Caco-2 (cell line): ENCODE results near the gene POLH. TPM values are rescaled to one million over a fixed set of nuclear protein-coding genes. Genes with fewer than 3 reads are reported as not detected.
A peak's percentile ranks its signal among the peaks of the same experiment; 100 is the strongest.

Experiments used
- BruUV-seq: library from RNA; stranded (reverse); fragments of 400-500 nt; replicated peaks from 2 replicates; lab custom pipeline; 2021; lab: Mats Ljungman, UMichigan
- CTCF ChIA-PET: fragments of 300-600 bp; sonication (Branson Sonifier 250); formaldehyde crosslinking; loops from one replicate; lab custom pipeline; 2022; ENCODE audit warnings: antibody characterized with exemption; lab: Charles Lee
- POLR2A ChIA-PET: fragments of 300-600 bp; sonication (Branson Sonifier 250); formaldehyde crosslinking; loops from one replicate; lab custom pipeline; 2022; ENCODE audit warnings: antibody characterized with exemption; lab: Charles Lee
- DNase-seq, 2 experiments: peaks; one replicate each; pipeline versions ENCODE4 v3.0.0 to v3.0.0-alpha.2; 2020 to 2022
- H3K27me3 ChIP-seq: replicated peaks from 2 replicates; pipeline ENCODE4 v1.6.0; 2011; ENCODE audit warnings: low read length; ENCODE audit not compliant: control insufficient read depth, insufficient read depth
- H3K36me3 ChIP-seq: 2 replicates; pipeline ENCODE4 v1.5.1; 2011; ENCODE audit warnings: low read length; ENCODE audit not compliant: control insufficient read depth, insufficient read depth
- H3K4me1 ChIP-seq: fragments of 250-450 bp; sonication (Bioruptor Pico); 2 replicates; pipeline ENCODE4 v1.5.1; 2020; ENCODE audit warnings: mild to moderate bottlenecking
- H3K4me3 ChIP-seq: 2 replicates; pipeline ENCODE4 v1.5.1; 2011; ENCODE audit warnings: low read depth, mild to moderate bottlenecking, control low read depth, low read length
- H3K9me3 ChIP-seq: fragments of 250-450 bp; sonication (Bioruptor Pico); 2 replicates; pipeline ENCODE4 v1.5.1; 2020; ENCODE audit warnings: mild to moderate bottlenecking, moderate library complexity
- H3K27ac Mint-ChIP-seq: one replicate; pipeline ENCODE4 v1.8.0; 2022; ENCODE audit warnings: mixed read lengths; ENCODE audit not compliant: unreplicated experiment
- H3K27me3 Mint-ChIP-seq: one replicate; pipeline ENCODE4 v1.8.0; 2022; ENCODE audit warnings: mixed read lengths; ENCODE audit not compliant: insufficient read depth, unreplicated experiment
- H3K36me3 Mint-ChIP-seq: one replicate; pipeline ENCODE4 v1.8.0; 2022; ENCODE audit warnings: mild to moderate bottlenecking, mixed read lengths; ENCODE audit not compliant: insufficient read depth, unreplicated experiment
- H3K4me1 Mint-ChIP-seq: one replicate; pipeline ENCODE4 v1.8.0; 2022; ENCODE audit warnings: low read depth, mixed read lengths; ENCODE audit not compliant: unreplicated experiment
- H3K4me3 Mint-ChIP-seq: one replicate; pipeline ENCODE4 v1.8.0; 2022; ENCODE audit warnings: mild to moderate bottlenecking, moderate library complexity, mixed read lengths; ENCODE audit not compliant: unreplicated experiment
- H3K9me3 Mint-ChIP-seq: one replicate; pipeline ENCODE4 v1.8.0; 2022; ENCODE audit warnings: mixed read lengths; ENCODE audit not compliant: unreplicated experiment
- intact Hi-C: fragments of 100-400 bp; cut with micrococcal nuclease; formaldehyde crosslinking; loops from one replicate; pipeline ENCODE4 v1.10.0; 2022; ENCODE audit not compliant: unreplicated experiment
- total RNA-seq: library from RNA; stranded (reverse); gene quantifications from 2 replicates; pipeline ENCODE4 v1.2.3, GENCODE V29; 2022
- TF ChIP-seq, protein P1 (sequence below), 2 experiments: fragments of 200-600 bp in 1 of 2; IDR thresholded peaks; 1 replicate in 1 of 2; 2 replicates in 1 of 2; pipeline versions ENCODE4 v1.5.1 to v1.8.0; 2011 to 2022; ENCODE audit warnings: antibody characterized with exemption in 1 of 2, control low read depth in 1 of 2, inconsistent platforms in 1 of 2, low read depth in 1 of 2, low read length in 1 of 2, mild to moderate bottlenecking in 1 of 2, moderate library complexity in 1 of 2; ENCODE audit not compliant: insufficient read depth in 1 of 2, severe bottlenecking in 1 of 2, unreplicated experiment in 1 of 2

POLH gene
- total RNA-seq, 1 experiment from 2014 or later = 14.2 TPM

DNA sequence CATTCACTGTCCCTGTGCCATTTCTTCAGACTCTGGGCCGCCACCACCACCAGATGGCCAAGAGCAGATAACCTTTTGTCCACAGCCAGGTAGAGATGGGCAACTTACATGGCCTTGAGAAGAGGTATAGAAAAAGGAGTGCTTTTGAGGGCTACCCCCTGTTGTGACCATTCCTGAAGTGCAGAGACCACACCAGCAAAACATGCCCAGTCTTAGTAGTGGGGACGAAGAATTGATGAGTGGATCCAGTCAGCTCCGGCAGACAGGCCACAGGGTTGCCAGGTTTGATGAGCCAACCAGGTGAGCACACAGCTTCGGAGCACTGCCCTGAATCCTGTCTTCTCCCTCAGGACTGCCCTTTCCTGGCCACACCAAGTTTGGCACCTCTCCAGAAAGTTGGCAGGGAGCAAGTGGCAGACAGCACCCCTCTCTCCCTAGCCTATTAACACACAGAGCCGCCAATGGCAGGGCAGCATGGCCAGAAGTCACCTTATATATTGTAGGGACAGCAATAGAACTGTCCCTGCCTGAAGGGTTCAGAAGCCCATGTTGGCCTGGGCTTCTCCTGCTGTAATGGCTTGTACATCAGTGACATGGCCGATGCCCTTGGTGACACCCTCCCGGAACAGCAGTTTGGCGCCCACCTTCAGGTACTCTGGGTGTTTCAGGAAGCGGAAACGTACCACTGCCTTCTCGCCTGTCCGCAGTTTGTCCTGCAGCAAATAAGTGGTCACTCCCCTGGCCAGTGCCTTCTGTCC, 45.3 kb downstream of the POLH start:
- H3K4me1 Mint-ChIP-seq = no peaks in the 10 kb centered on the region
- intact Hi-C loops = no loop called here
- Histone ChIP-seq H3K4me1 (no peaks in the 10 kb centered on the region), H3K36me3 (peaks cover 2% of the 10 kb centered on the region), H3K9me3 (no peaks in the 10 kb centered on the region), H3K4me3 (no peak overlapping the region), H3K27me3 (no peaks in the 10 kb centered on the region)
- BruUV-seq = TSS peak; percentile 3
- no peak for DNase-seq
- no peak overlapping the region for H3K27ac Mint-ChIP-seq
- peaks cover 28% of the 10 kb centered on the region for H3K36me3 Mint-ChIP-seq
- no peaks in the 10 kb centered on the region for H3K9me3 Mint-ChIP-seq
- no peaks in the 10 kb centered on the region for H3K27me3 Mint-ChIP-seq
- TF ChIP-seq, protein P1, sequence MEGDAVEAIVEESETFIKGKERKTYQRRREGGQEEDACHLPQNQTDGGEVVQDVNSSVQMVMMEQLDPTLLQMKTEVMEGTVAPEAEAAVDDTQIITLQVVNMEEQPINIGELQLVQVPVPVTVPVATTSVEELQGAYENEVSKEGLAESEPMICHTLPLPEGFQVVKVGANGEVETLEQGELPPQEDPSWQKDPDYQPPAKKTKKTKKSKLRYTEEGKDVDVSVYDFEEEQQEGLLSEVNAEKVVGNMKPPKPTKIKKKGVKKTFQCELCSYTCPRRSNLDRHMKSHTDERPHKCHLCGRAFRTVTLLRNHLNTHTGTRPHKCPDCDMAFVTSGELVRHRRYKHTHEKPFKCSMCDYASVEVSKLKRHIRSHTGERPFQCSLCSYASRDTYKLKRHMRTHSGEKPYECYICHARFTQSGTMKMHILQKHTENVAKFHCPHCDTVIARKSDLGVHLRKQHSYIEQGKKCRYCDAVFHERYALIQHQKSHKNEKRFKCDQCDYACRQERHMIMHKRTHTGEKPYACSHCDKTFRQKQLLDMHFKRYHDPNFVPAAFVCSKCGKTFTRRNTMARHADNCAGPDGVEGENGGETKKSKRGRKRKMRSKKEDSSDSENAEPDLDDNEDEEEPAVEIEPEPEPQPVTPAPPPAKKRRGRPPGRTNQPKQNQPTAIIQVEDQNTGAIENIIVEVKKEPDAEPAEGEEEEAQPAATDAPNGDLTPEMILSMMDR (IDR thresholded peaks at IDR 0.05; ENCODE audit: insufficient read depth in 1 of 2, low read depth in 1 of 2, low read length in 1 of 2, severe bottlenecking in 1 of 2, unreplicated experiment in 1 of 2) = no peak
- CTCF ChIA-PET = no interaction called here
- H3K4me3 Mint-ChIP-seq = no peak overlapping the region
- POLR2A ChIA-PET = no interaction called here

DNA sequence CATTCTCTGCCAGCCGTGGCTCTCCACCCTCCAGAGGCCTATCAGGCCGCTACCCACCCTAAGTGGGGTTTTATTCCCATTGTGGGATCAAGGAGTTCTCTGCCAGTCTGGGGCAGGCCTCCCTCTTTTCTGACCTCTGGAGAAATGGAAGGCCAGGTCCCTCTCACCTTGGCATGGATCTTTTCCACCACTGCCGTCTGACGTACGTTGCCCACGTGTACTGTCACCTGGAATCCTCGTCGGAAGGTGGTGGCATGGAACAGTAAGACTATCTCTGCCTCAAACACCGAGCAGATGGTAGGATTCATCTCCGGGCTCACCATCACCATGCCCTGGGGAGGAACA, 45.8 kb downstream of the POLH start:
- Histone ChIP-seq H3K36me3 (peaks cover 3% of the 10 kb centered on the region), H3K9me3 (no peaks in the 10 kb centered on the region), H3K4me3 (no peak overlapping the region), H3K27me3 (no peaks in the 10 kb centered on the region), H3K4me1 (no peaks in the 10 kb centered on the region)
- BruUV-seq = no TSS peak
- TF ChIP-seq, protein P1 (IDR thresholded peaks at IDR 0.05; ENCODE audit: insufficient read depth in 1 of 2, low read depth in 1 of 2, low read length in 1 of 2, severe bottlenecking in 1 of 2, unreplicated experiment in 1 of 2) = no peak
- H3K36me3 Mint-ChIP-seq = peaks cover 34% of the 10 kb centered on the region
- CTCF ChIA-PET = no interaction called here
- POLR2A ChIA-PET = no interaction called here
- no peak for DNase-seq
- H3K9me3 Mint-ChIP-seq = no peaks in the 10 kb centered on the region
- H3K4me3 Mint-ChIP-seq = no peak overlapping the region
- H3K27me3 Mint-ChIP-seq = no peaks in the 10 kb centered on the region
- no peak overlapping the region for H3K27ac Mint-ChIP-seq
- intact Hi-C loops = no loop called here
- H3K4me1 Mint-ChIP-seq = peaks cover under 1% of the 10 kb centered on the region

DNA sequence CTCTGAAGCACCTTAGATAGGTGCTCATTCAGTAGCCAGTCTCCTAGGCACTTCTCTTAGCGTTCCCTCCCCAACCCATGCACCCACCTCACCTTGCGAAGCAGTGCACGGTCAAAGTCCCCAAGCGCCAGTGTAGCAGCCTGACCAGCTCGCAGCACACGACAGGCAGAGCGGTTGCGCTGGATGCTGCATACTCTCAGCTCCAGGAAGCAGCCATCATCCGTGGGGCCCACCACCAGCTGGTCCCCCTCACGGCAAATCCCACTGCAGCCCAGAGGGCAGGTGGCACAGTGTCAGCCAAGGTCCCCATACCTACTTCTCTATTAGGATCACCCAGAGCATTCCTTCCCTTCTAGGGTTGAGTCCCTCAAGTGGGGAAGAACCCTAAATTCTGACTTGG, 46.6 kb downstream of the POLH start:
- TF ChIP-seq, protein P1 (IDR thresholded peaks at IDR 0.05; ENCODE audit: insufficient read depth in 1 of 2, low read depth in 1 of 2, low read length in 1 of 2, severe bottlenecking in 1 of 2, unreplicated experiment in 1 of 2) = no peak
- Histone ChIP-seq H3K27me3 (no peaks in the 10 kb centered on the region), H3K36me3 (peaks cover 3% of the 10 kb centered on the region), H3K9me3 (no peaks in the 10 kb centered on the region), H3K4me1 (no peaks in the 10 kb centered on the region), H3K4me3 (no peak overlapping the region)
- CTCF ChIA-PET = no interaction called here
- Mint-ChIP-seq H3K4me1 (peaks cover 8% of the 10 kb centered on the region), H3K4me3 (no peak overlapping the region), H3K27ac (no peak overlapping the region), H3K36me3 (peaks cover 34% of the 10 kb centered on the region), H3K9me3 (no peaks in the 10 kb centered on the region), H3K27me3 (no peaks in the 10 kb centered on the region)
- no peak for DNase-seq
- intact Hi-C loops = no loop called here
- POLR2A ChIA-PET = no interaction called here
- no TSS peak for BruUV-seq
